ENCODE results near the gene MGAT1.

The MGAT1 gene

DNA sequence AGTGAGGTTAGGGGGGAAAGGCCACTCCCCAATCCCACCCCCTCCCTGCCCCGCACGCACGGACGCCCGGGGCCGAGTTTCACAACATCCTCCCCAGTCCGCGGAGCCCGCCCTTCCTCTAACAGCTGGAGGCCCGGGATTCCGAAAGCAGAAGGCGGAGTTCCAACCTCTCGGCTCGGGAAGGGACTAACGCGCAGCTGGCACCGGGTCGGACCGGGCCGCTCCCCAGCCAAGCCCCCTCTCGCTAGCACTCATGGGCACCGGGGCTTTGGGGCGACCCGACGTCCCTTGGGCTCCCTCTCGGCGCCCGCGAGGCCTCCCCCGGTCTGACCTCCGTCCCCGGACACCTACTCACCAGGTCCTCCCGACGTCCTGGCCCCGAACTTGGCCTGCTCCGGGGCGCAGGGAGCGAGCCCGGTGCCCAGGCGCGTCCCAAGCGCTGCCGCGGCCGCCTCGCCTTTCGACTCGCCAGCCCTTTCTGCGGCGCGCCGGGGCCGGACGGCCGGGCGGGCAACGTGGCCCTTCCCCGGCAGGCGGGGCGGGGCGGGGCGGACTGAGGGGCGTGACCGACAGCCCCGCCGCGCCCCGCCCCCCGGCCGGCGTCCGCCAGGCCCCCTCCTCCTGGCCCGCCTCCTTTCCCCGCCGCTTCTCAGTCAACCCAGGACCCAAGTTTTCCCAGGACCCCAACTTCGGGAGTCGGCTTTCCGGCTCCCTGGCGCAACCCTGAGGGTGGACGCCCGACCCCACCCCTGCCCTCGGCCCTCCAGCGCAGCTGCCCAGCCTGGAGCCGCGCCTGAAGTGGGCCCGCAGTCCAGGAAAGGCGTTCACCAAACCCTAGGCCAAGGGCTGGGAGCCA is at the start of gene MGAT1:
Gene MGAT1, minus strand, starts transcription at position 482 of the 856 bp plus-strand sequence. CDS start 9,835 bp downstream, outside the sequence.
- Histone ChIP-seq H3K4me1 (ENCODE audit: control insufficient read depth, insufficient read depth, low read length, unreplicated experiment) (peaks cover 65% of the 10 kb centered on the region), H3K79me2 (ENCODE audit: control insufficient read depth, insufficient read depth, low read length, unreplicated experiment) (peaks cover 68% of the 10 kb centered on the region), H3K36me3 (ENCODE audit: insufficient read depth, low read length) (no peaks in the 10 kb centered on the region), H2AFZ (ENCODE audit: low read length, unreplicated experiment) (peak within 1 kb of the TSS; percentile 94), H3K27ac (ENCODE audit: low read depth, low read length) (peak within 1 kb of the TSS; percentile 96), H3K27me3 (ENCODE audit: insufficient read depth, low read length) (no peaks in the 10 kb centered on the region), H3K4me3 (ENCODE audit: low read depth, low read length) (peak within 1 kb of the TSS; percentile 97)

GRCh38 chr5:180850434-180851078 is 48.0 kb upstream of the MGAT1 start:
- H3K4me1 ChIP-seq (ENCODE audit: control insufficient read depth, insufficient read depth, low read length, unreplicated experiment), result no peaks in the 10 kb centered on the region
- no peak overlapping the region for H3K27ac ChIP-seq (ENCODE audit: low read depth, low read length)
- H3K79me2 ChIP-seq (ENCODE audit: control insufficient read depth, insufficient read depth, low read length, unreplicated experiment), result no peaks in the 10 kb centered on the region
- H3K4me3 ChIP-seq (ENCODE audit: low read depth, low read length), result no peak overlapping the region
- peaks cover 76% of the 10 kb centered on the region for H3K36me3 ChIP-seq (ENCODE audit: insufficient read depth, low read length)
- no peak overlapping the region for H2AFZ ChIP-seq (ENCODE audit: low read length, unreplicated experiment)
- H3K27me3 ChIP-seq (ENCODE audit: insufficient read depth, low read length), result no peaks in the 10 kb centered on the region

DNA sequence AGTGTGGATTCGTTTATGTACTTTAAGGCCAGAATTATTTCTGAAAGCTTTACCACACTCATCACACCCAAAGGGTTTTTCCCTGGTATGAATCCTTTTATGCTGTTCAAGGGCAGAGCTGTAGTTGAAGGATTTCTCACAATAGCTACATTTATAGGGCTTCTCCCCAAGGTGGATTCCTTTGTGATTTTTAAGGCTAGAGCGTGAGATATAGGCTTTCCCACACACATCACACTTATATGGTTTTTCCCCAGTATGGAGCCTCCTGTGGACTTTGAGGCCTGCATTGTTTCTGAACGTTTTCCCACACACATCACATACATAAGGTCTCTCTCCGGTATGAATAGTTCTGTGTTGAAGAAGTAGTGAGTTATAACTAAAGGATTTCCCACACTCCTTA is 47.2 kb upstream of the MGAT1 start:
- no peak overlapping the region for H3K4me3 ChIP-seq (ENCODE audit: low read depth, low read length)
- peaks cover 69% of the 10 kb centered on the region for H3K36me3 ChIP-seq (ENCODE audit: insufficient read depth, low read length)
- no peaks in the 10 kb centered on the region for H3K27me3 ChIP-seq (ENCODE audit: insufficient read depth, low read length)
- no peaks in the 10 kb centered on the region for H3K4me1 ChIP-seq (ENCODE audit: control insufficient read depth, insufficient read depth, low read length, unreplicated experiment)
- H3K79me2 ChIP-seq (ENCODE audit: control insufficient read depth, insufficient read depth, low read length, unreplicated experiment), result no peaks in the 10 kb centered on the region
- no peak overlapping the region for H3K27ac ChIP-seq (ENCODE audit: low read depth, low read length)
- no peak overlapping the region for H2AFZ ChIP-seq (ENCODE audit: low read length, unreplicated experiment)

DNA sequence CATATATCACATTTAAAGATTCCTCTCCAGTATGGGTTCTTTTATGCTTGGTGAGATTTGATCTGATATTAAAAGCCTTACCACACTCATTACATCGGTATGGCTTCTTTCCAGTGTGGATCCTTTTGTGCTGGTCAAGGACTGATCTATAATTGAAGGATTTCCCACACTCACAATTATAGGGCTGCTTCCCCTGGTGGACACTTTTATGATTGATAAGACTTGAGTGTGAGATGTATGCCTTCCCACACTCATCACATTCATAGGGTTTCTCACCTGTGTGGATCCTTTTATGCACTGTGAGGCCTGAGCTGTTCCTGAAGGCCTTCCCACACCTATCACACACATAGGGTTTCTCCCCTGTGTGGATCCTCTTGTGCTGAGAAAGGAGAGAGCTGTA is 46.3 kb upstream of the MGAT1 start:
- H3K4me3 ChIP-seq (ENCODE audit: low read depth, low read length), result no peak overlapping the region
- H3K79me2 ChIP-seq (ENCODE audit: control insufficient read depth, insufficient read depth, low read length, unreplicated experiment), result no peaks in the 10 kb centered on the region
- peaks cover 60% of the 10 kb centered on the region for H3K36me3 ChIP-seq (ENCODE audit: insufficient read depth, low read length)
- H2AFZ ChIP-seq (ENCODE audit: low read length, unreplicated experiment), result no peak overlapping the region
- no peaks in the 10 kb centered on the region for H3K27me3 ChIP-seq (ENCODE audit: insufficient read depth, low read length)
- H3K4me1 ChIP-seq (ENCODE audit: control insufficient read depth, insufficient read depth, low read length, unreplicated experiment), result no peaks in the 10 kb centered on the region
- no peak overlapping the region for H3K27ac ChIP-seq (ENCODE audit: low read depth, low read length)

GRCh38 chr5:180848265-180848664 is 45.7 kb upstream of the MGAT1 start:
- peaks cover 59% of the 10 kb centered on the region for H3K36me3 ChIP-seq (ENCODE audit: insufficient read depth, low read length)
- no peak overlapping the region for H3K4me3 ChIP-seq (ENCODE audit: low read depth, low read length)
- no peak overlapping the region for H2AFZ ChIP-seq (ENCODE audit: low read length, unreplicated experiment)
- no peaks in the 10 kb centered on the region for H3K4me1 ChIP-seq (ENCODE audit: control insufficient read depth, insufficient read depth, low read length, unreplicated experiment)
- no peaks in the 10 kb centered on the region for H3K27me3 ChIP-seq (ENCODE audit: insufficient read depth, low read length)
- H3K79me2 ChIP-seq (ENCODE audit: control insufficient read depth, insufficient read depth, low read length, unreplicated experiment), result no peaks in the 10 kb centered on the region
- H3K27ac ChIP-seq (ENCODE audit: low read depth, low read length), result no peak overlapping the region

DNA sequence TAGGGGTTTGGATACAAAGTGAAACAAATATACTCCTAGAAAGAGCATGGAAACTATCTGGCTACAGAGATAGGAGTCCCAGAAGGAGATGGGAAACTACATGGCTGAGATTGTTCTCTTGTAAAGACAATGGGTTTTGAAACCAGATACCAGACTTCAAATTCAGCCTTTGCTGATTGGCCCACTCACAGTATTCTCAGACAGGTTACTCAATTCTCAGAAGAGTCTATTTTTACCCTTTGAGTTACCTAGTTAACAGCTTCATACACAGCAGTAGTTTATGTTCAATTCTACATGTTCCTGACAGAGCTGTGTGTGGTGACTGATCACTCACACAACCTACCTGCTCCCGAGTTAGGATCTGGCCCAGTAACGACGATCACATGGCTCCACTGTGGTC is 44.4 kb upstream of the MGAT1 start:
- Histone ChIP-seq H3K79me2 (ENCODE audit: control insufficient read depth, insufficient read depth, low read length, unreplicated experiment) (no peaks in the 10 kb centered on the region), H2AFZ (ENCODE audit: low read length, unreplicated experiment) (no peak overlapping the region), H3K27ac (ENCODE audit: low read depth, low read length) (no peak overlapping the region), H3K4me1 (ENCODE audit: control insufficient read depth, insufficient read depth, low read length, unreplicated experiment) (no peaks in the 10 kb centered on the region), H3K27me3 (ENCODE audit: insufficient read depth, low read length) (no peaks in the 10 kb centered on the region), H3K36me3 (ENCODE audit: insufficient read depth, low read length) (peaks cover 50% of the 10 kb centered on the region), H3K4me3 (ENCODE audit: low read depth, low read length) (no peak overlapping the region)

- Histone ChIP-seq H3K79me2 (ENCODE audit: control insufficient read depth, insufficient read depth, low read length, unreplicated experiment) (no peaks in the 10 kb centered on the region), H3K4me3 (ENCODE audit: low read depth, low read length) (no peak overlapping the region), H3K36me3 (ENCODE audit: insufficient read depth, low read length) (peaks cover 28% of the 10 kb centered on the region), H3K27ac (ENCODE audit: low read depth, low read length) (no peak overlapping the region), H3K27me3 (ENCODE audit: insufficient read depth, low read length) (no peaks in the 10 kb centered on the region), H2AFZ (ENCODE audit: low read length, unreplicated experiment) (no peak overlapping the region), H3K4me1 (ENCODE audit: control insufficient read depth, insufficient read depth, low read length, unreplicated experiment) (no peaks in the 10 kb centered on the region)
These were observed 42.3 kb upstream of the MGAT1 start for GRCh38 chr5:180844858-180845257.

DNA sequence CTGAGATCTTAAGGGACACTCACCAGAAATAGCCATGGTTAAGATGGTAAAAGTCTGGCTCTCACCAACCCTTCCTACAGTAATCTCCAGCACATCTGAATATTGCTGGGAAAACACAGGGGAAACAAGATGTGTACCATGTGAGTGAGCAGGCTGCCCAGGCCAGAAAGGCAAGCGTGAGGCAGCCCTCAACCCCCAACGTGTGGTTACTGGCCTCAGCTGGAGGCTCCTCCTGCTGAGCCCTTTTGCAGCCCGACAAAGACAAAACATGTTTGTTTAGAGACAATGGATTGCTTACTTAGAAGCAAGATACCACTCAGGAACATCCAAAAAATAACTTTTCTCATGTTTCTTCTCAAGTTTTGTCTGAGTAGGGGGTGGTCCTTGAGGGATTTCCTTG is 41.8 kb upstream of the MGAT1 start:
- no peak overlapping the region for H3K27ac ChIP-seq (ENCODE audit: low read depth, low read length)
- H2AFZ ChIP-seq (ENCODE audit: low read length, unreplicated experiment), result no peak overlapping the region
- H3K27me3 ChIP-seq (ENCODE audit: insufficient read depth, low read length), result no peaks in the 10 kb centered on the region
- H3K36me3 ChIP-seq (ENCODE audit: insufficient read depth, low read length), result peaks cover 24% of the 10 kb centered on the region
- H3K4me1 ChIP-seq (ENCODE audit: control insufficient read depth, insufficient read depth, low read length, unreplicated experiment), result no peaks in the 10 kb centered on the region
- no peaks in the 10 kb centered on the region for H3K79me2 ChIP-seq (ENCODE audit: control insufficient read depth, insufficient read depth, low read length, unreplicated experiment)
- no peak overlapping the region for H3K4me3 ChIP-seq (ENCODE audit: low read depth, low read length)

DNA sequence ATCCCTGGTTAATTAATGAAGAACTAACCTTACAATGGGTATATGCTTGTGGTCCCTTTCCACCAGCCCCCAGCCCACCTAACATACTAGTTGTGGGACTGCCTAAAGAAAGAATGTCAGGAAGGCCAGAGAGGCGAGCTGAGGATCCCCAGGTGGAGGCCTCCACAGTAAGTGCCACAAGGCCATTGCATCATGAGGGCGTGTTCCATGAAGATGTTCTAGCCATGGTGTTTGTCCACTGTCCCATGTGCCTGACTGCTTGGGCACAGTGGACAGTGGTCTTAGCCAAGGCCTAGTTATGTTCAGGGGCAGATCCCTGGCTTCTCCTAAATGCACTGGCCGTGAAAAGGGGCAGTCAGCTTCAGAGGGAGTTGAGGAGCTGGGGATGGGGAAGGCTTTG is 37.3 kb upstream of the MGAT1 start:
- Histone ChIP-seq H2AFZ (ENCODE audit: low read length, unreplicated experiment) (no peak overlapping the region), H3K79me2 (ENCODE audit: control insufficient read depth, insufficient read depth, low read length, unreplicated experiment) (no peaks in the 10 kb centered on the region), H3K27me3 (ENCODE audit: insufficient read depth, low read length) (no peaks in the 10 kb centered on the region), H3K27ac (ENCODE audit: low read depth, low read length) (no peak overlapping the region), H3K4me1 (ENCODE audit: control insufficient read depth, insufficient read depth, low read length, unreplicated experiment) (no peaks in the 10 kb centered on the region), H3K4me3 (ENCODE audit: low read depth, low read length) (no peak overlapping the region), H3K36me3 (ENCODE audit: insufficient read depth, low read length) (peaks cover 9% of the 10 kb centered on the region; the same call in 1 of the 2 replicates)

DNA sequence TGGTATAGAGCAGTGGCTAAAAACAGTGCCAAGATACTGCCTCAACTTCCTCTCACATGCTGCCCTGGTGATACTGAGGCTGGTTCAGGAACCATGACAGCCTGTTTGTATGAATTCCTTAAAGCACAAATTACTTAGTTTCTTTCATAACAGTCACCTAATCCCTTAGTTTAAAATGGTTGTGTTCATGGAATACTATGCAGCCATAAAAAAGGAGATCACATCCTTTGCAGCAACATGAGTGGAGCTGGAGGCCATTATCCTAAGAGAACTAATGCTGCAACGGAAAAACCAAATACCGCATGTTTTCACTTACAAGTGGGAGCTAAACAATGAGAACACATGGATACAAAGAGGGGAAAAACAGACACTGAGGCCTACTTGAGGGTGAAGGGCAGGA is 36.6 kb upstream of the MGAT1 start:
- Histone ChIP-seq H3K27me3 (ENCODE audit: insufficient read depth, low read length) (no peaks in the 10 kb centered on the region), H3K36me3 (ENCODE audit: insufficient read depth, low read length) (peaks cover 13% of the 10 kb centered on the region; the same call in 1 of the 2 replicates), H3K4me3 (ENCODE audit: low read depth, low read length) (no peak overlapping the region), H3K27ac (ENCODE audit: low read depth, low read length) (no peak overlapping the region), H3K4me1 (ENCODE audit: control insufficient read depth, insufficient read depth, low read length, unreplicated experiment) (no peaks in the 10 kb centered on the region), H2AFZ (ENCODE audit: low read length, unreplicated experiment) (no peak overlapping the region), H3K79me2 (ENCODE audit: control insufficient read depth, insufficient read depth, low read length, unreplicated experiment) (no peaks in the 10 kb centered on the region)

- Histone ChIP-seq H2AFZ (ENCODE audit: low read length, unreplicated experiment) (no peak overlapping the region), H3K79me2 (ENCODE audit: control insufficient read depth, insufficient read depth, low read length, unreplicated experiment) (peaks cover 7% of the 10 kb centered on the region), H3K27ac (ENCODE audit: low read depth, low read length) (no peak overlapping the region), H3K4me1 (ENCODE audit: control insufficient read depth, insufficient read depth, low read length, unreplicated experiment) (peaks cover 1% of the 10 kb centered on the region), H3K36me3 (ENCODE audit: insufficient read depth, low read length) (peaks cover 13% of the 10 kb centered on the region; the same call in 1 of the 2 replicates), H3K4me3 (ENCODE audit: low read depth, low read length) (no peak overlapping the region), H3K27me3 (ENCODE audit: insufficient read depth, low read length) (no peaks in the 10 kb centered on the region)
These were observed 34.9 kb upstream of the MGAT1 start for GRCh38 chr5:180837478-180837877.

All from ACC112 (cell line).